G401 (cell line): ENCODE data around the gene GPC2. TPM values are rescaled to one million over a fixed set of nuclear protein-coding genes. Genes with fewer than 3 reads are reported as not detected.
"Not testable (repeated sequence)": the region's sequence is repeated elsewhere in the genome, so short reads cannot be mapped to it uniquely, and the experiment has no call there.

Source experiments
- DNase-seq: peaks from one replicate; pipeline ENCODE4 v3.0.0-alpha.2; 2015; ENCODE audit warnings: low spot score
- in situ Hi-C: cut with HindIII; loops from 2 replicates; pipeline ENCODE4 v1.10.0; 2016; ENCODE audit warnings: low sequenced_read_pairs, mixed read lengths
- total RNA-seq: library from RNA; depleted of rRNA; stranded (reverse); fragments of >200 nt; shearing (Covaris generic); gene quantifications from 2 replicates; pipeline ENCODE4 v1.2.3, GENCODE V29; 2014

GPC2 gene
- total RNA-seq, 1 experiment from 2014 or later: 8.8 TPM

DNA sequence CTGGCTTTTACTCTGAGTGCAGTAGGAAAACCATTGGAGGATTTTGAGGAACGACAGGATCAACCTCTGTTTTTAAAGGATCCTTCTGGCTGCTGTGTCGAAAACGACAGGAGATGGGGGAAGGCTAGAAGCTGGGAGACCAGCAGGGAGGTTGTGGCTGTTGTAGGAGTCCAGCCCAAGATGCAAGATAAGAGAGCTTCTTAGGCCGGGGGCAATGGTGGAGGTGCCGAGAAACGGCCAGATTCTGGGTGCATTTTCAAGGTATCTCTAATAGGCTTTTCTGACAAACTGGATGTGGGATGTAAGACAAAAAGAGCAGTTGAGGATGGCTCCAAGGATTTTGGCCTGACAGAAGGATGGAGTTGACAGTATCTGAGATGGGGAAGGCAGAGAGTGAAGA, 32.3 kb upstream of the GPC2 start:
- in situ Hi-C loops: no loop called here

DNA sequence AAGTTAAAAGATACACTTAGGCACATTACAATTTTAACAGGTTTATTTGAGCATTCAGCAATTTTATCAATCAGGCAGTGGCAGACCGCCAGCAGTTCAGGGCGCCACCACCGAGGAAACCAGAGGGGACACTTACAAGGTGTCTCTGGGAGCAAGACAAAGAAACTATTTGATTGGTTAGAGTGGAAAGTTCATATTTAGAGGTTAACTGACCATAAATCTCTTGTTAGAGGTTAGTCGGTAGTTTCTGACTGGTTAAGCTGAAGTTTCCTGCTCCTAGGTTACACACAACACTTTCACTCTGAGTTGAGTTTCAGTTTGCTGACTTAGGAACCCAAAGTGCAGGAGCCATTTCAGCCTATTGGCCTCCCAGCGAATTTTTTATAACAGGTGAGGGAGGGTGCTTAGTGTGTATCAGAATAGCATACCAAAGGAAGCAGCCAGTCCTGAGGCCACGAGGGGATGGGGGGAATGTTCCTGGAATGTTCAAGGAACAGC, 31.8 kb upstream of the GPC2 start:
- DNase-seq: no peak
- in situ Hi-C loops: no loop called here

More for the DNA sequence above, 32.3 kb upstream of the GPC2 start:
- DNase-seq: no peak

DNA sequence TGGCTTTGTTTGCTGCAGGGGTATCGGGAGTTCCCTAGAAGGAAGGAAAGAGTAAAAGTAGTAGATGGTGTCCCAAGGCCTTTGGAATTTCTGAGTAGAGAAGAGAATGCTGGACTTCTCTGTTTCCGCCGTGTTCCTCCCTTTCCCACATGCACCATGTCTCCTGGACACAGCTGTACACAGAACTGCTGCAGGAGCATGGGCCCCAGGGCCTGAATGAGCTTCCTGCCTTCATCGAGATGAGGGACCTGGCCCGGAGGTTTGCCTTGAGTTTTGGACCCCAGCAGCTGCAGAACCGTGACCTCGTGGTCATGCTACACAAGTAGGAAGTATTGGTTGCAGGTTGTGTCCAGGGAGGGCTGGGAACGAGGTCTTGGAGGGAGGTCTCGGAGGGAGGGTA, 27.3 kb upstream of the GPC2 start:
- no peak for DNase-seq
- in situ Hi-C loops: no loop called here

GRCh38 chr7:100200693-100201092, 23.5 kb upstream of the GPC2 start:
- DNase-seq: no peak
- in situ Hi-C loops: no loop called here

GRCh38 chr7:100198266-100198665, 21.1 kb upstream of the GPC2 start:
- in situ Hi-C loops: no loop called here
- no peak for DNase-seq

DNA sequence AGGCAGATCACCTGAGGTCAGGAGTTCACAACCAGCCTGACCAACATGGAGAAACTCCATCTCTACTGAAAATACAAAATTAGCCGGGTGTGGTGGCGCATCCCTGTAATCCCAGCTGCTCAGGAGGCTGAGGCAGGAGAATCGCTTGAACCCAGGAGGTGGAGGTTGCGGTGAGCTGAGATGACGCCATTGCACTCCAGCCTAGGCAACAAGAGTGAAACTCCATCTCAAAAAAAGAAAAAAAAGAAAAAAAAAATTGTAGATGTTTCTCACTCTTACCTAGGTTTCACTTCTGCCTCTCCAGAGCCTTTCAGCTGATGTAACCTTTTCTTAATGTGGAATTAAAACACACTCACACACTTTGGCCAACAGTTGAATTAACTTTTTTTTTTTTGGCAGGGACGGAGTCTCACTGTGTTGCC, 18.7 kb upstream of the GPC2 start:
- in situ Hi-C loops, DNase-seq: not testable (repeated sequence)

DNA sequence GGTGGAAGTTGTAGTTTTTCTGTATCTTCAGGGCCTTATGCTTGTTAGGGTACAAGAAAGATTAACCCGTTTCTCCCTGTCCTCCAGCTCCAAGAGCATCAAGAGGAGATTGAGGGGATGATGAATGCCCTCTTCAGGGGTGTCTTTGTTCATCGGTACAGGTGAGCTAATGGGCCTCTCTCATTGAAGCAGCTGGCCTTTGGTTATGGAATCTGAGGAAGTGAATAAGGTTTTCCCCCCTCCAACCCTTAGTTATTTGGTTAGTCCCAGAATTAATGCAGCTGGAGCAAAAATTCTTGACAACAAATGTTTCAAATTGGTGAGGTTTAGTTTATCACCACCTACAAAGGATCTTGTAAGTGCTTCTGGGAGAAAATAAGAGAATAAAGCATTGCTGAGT, 18.0 kb upstream of the GPC2 start:
- in situ Hi-C loops: no loop called here
- no peak for DNase-seq

GRCh38 chr7:100192969-100193368, 15.8 kb upstream of the GPC2 start:
- DNase-seq: no peak
- in situ Hi-C loops: no loop called here

GRCh38 chr7:100192281-100192862, 15.2 kb upstream of the GPC2 start:
- in situ Hi-C loops, DNase-seq: not testable (repeated sequence)

DNA sequence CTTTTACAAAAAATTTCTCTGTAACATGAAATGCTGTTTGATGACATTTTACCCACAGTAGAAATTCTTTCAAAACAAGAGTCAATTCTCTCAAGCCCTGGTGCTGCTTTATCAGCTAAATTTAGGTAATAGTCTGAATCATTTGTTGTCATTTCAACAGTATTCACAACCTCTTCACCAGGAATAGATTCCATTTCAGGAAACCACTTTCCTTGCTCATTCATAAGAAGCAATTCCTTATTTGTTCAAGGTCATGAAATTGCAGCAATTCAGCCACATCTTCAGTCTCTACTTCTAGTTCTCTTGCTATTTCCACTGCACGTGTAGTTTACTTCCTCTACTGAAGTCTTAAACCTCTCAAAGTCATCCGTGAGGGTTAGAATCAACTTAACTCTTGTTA, 14.6 kb upstream of the GPC2 start:
- DNase-seq: no peak
- in situ Hi-C loops: no loop called here

DNA sequence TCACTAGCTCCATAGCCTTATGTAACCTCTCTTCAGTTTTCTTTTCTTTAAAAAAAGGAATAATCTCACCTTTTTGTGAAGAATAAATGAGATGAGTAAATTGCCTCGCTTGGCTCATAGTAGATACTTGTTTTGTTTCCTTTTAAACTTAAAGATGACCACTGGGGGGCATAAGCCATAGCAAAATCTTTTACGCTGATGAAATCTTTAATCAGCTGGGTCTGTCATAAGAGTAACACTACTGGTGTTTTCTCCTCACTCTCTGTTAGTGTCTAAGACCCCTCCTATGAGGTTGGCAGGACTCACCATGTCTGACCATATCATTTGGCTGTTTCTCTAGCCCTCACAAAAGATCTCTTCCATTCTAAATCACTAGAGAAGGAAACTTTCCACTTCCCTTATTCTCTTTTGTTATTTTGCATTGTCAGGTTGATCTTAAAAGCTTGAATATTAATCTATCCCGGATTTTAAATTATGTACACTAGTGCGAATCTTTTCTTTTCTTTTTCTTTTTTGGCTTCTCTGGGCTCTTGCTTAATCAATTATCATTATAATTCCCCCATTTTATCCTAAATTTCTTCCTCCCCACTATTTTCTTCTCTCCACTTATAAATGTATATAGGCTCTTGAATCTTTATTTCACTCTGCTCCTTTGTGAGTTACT, 13.0 kb upstream of the GPC2 start:
- DNase-seq: no peak
- in situ Hi-C loops: no loop called here

DNA sequence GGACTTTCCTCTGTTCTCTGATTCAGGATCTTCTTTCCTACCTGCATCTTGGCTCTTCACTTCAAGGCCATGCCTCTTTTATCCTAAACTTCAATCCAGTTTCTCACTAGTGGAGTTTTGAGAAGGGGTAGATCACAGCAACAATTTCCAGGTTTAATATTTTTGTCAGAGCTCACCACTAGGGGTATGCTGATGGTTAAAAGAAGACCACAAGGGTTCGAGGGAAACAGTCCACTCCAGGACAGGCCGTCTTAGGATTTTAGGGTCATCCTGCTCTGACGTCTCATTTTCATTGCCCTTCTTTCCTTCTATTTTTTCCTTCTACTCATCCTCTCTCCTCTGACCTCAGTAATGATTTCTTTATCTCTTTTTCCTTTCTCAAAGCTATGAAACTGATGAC, 11.9 kb upstream of the GPC2 start:
- in situ Hi-C loops: no loop called here
- DNase-seq: no peak

DNA sequence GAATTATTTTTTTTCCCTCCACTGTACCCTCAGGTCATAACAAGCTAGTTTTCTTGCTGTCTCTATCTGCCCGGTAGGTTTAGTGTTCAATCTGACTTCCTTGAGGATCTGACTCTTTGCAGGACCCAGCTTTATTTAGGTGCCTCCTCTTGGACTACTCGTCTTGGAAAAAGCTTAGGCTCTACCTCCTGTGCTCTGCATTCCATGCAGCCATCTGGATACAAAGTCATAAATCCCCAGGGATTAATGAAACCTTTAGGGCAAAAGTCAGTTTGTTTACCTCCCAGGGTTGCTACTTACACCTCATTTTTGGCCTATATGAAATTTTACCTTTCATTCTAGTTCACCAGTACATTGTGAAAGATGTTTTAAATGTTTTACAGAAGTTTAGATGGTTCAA, 8.5 kb upstream of the GPC2 start:
- in situ Hi-C loops: no loop called here
- DNase-seq: no peak

GRCh38 chr7:100183090-100183489, 5.9 kb upstream of the GPC2 start:
- in situ Hi-C loops, DNase-seq: not testable (repeated sequence)

DNA sequence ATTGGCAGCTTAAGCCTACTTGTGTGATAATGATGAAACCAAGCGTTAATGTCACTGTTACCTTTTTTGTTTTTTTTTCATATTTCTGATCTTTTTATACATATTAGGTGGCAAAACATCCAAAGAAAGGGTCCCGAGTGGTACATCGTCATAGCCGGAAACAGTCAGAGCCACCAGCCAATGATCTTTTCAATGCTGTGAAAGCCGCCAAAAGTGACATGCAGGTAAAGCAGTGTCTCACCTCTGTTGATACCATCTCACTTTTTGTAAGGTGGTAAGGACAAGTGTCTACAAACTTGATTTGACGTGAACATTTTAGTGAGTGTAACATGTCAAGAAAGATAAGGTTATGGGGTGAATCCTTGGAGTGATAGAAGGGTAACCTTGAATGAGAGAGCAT, 5.4 kb upstream of the GPC2 start:
- in situ Hi-C loops, DNase-seq: not testable (repeated sequence)

GRCh38 chr7:100180084-100180483, 2.9 kb upstream of the GPC2 start:
- DNase-seq, in situ Hi-C loops: not testable (repeated sequence)

GRCh38 chr7:100176096-100177044, 811 bp downstream of the GPC2 start:
- DNase-seq: no peak
- in situ Hi-C loops: no loop called here

- in situ Hi-C loops: no loop called here
These were observed 1.8 kb downstream of the GPC2 start for GRCh38 chr7:100175296-100175935.

DNA sequence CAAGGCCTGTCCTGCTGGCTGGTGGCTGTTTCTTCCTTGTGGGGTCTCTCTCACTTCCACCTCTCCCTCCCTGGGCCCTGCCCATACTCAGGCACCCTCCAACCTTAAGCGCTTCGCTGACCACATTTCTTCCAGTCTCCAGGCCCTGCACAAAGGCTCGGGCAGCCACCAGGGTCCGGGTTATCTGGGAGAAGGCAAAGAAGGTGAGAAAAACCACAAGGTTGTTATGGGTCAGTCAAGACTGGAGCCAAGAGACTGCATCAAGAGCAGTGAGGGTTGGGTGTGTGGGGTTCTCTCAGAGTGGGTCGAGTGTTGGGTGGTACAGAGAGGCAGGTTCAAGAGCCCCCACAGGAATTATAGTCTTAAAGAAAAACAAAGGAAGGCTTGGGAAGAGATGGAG, 2.6 kb downstream of the GPC2 start:
- DNase-seq: no peak
- in situ Hi-C loops: no loop called here

More at GRCh38 chr7:100175296-100175935, 1.8 kb downstream of the GPC2 start:
- DNase-seq: no peak
